CD8-positive, alpha-beta memory T cell (primary cell): ENCODE data around the gene SRD5A3. TPM values are rescaled to one million over a fixed set of nuclear protein-coding genes. Genes with fewer than 3 reads are reported as not detected.

Experiments
- CTCF ChIA-PET: fragments of 350-600 bp; sonication (Branson Sonifier 250); formaldehyde crosslinking; loops from one replicate; lab custom pipeline; 2021; ENCODE audit warnings: antibody characterized with exemption; lab: Charles Lee
- POLR2A ChIA-PET: fragments of 350-600 bp; sonication (Branson Sonifier 250); formaldehyde crosslinking; loops from one replicate; lab custom pipeline; 2021; ENCODE audit warnings: antibody characterized with exemption; lab: Charles Lee
- DNase-seq, 5 donors: peaks; one replicate each; pipeline versions ENCODE4 v3.0.0 to v3.0.0-alpha.2; 2020 to 2022; ENCODE audit warnings: mixed read lengths in 1 of 5
- H3K27ac ChIP-seq: one replicate; pipeline ENCODE4 v1.7.0; 2013; ENCODE audit warnings: low read depth, mild to moderate bottlenecking, low read length, moderate library complexity
- H3K27me3 ChIP-seq: 2 replicates; pipeline ENCODE4 v1.7.0; 2013; ENCODE audit warnings: low read length, mild to moderate bottlenecking; ENCODE audit not compliant: insufficient read depth, poor library complexity, severe bottlenecking
- H3K36me3 ChIP-seq: 2 replicates; pipeline ENCODE4 v1.7.0; 2013; ENCODE audit warnings: mild to moderate bottlenecking, low read length, moderate library complexity; ENCODE audit not compliant: insufficient read depth
- H3K4me1 ChIP-seq: 2 replicates; pipeline ENCODE4 v1.7.0; 2013; ENCODE audit warnings: mild to moderate bottlenecking, low read length, moderate library complexity; ENCODE audit not compliant: insufficient read depth
- H3K4me3 ChIP-seq: 2 replicates; pipeline ENCODE4 v1.7.0; 2013; ENCODE audit warnings: mild to moderate bottlenecking, low read length
- H3K9me3 ChIP-seq: 2 replicates; pipeline ENCODE4 v1.7.0; 2013; ENCODE audit warnings: mild to moderate bottlenecking, low read length
- H3K27ac Mint-ChIP-seq, 8 donors: one replicate each; pipeline ENCODE4 v1.8.0; 2020 to 2021; ENCODE audit warnings: mixed read lengths in 8 of 8, mild to moderate bottlenecking in 6 of 8, inconsistent platforms in 3 of 8, moderate library complexity in 3 of 8
- H3K27me3 Mint-ChIP-seq, 2 donors: one replicate each; pipeline ENCODE4 v1.8.0; 2020 to 2021; ENCODE audit warnings: mixed read lengths in 2 of 2, mild to moderate bottlenecking in 1 of 2, moderate library complexity in 1 of 2
- H3K36me3 Mint-ChIP-seq, 3 donors: one replicate each; pipeline ENCODE4 v1.8.0; 2020 to 2021; ENCODE audit warnings: mixed read lengths in 3 of 3, inconsistent platforms in 1 of 3, mild to moderate bottlenecking in 1 of 3
- H3K4me1 Mint-ChIP-seq, 3 donors: one replicate each; pipeline ENCODE4 v1.8.0; 2020 to 2021; ENCODE audit warnings: mixed read lengths in 3 of 3, inconsistent platforms in 1 of 3, mild to moderate bottlenecking in 1 of 3
- H3K4me3 Mint-ChIP-seq, 7 donors: one replicate each; pipeline ENCODE4 v1.8.0; 2020 to 2021; ENCODE audit warnings: mixed read lengths in 7 of 7, mild to moderate bottlenecking in 6 of 7, moderate library complexity in 4 of 7, inconsistent platforms in 2 of 7
- H3K9me3 Mint-ChIP-seq, 5 donors: one replicate each; pipeline ENCODE4 v1.8.0; 2020 to 2022; ENCODE audit warnings: mixed read lengths in 5 of 5, mild to moderate bottlenecking in 3 of 5, moderate library complexity in 2 of 5, inconsistent platforms in 1 of 5
- polyA plus RNA-seq: library from polyadenylated mRNA; unstranded; fragments of 300-500 nt; fragmentation: Illumina TruSeq; gene quantifications from one replicate; pipeline ENCODE4 v1.2.3, GENCODE V29; 2021
- total RNA-seq, 2 experiments: library from RNA; stranded (reverse); gene quantifications; one replicate each; pipeline ENCODE4 v1.2.3, GENCODE V29; 2021

The SRD5A3 gene
- total and polyA plus RNA-seq, 3 experiments from 2014 or later, result 17.4 to 23.9 (median 20.3) TPM

- Histone ChIP-seq H3K9me3 (no peaks in the 10 kb centered on the region), H3K4me3 (no peak overlapping the region), H3K27me3 (no peaks in the 10 kb centered on the region), H3K27ac (no peak overlapping the region), H3K36me3 (peaks cover 9% of the 10 kb centered on the region), H3K4me1 (no peaks in the 10 kb centered on the region)
- CTCF ChIA-PET, result interaction anchor here (1.0 to 1.3 kb wide), 2 partner anchors 70 to 130 kb away, joined by 3 to 4 read pairs; partner anchors contain the start of genes CLOCK and SRD5A3
- Mint-ChIP-seq H3K27ac (no peak overlapping the region), H3K9me3 (no peaks in the 10 kb centered on the region), H3K27me3 (no peaks in the 10 kb centered on the region), H3K36me3 (peaks cover 4 to 65% (median 9%) of the 10 kb centered on the region in 3 donors), H3K4me3 (no peak overlapping the region), H3K4me1 (peaks cover 8 to 28% (median 11%) of the 10 kb centered on the region in 3 donors)
- POLR2A ChIA-PET, result no interaction called here
- DNase-seq, result no peak
These were observed 70.1 kb downstream of the SRD5A3 start for GRCh38 chr4:55416176-55416575.

Other genes starting within 250 kb of the SRD5A3 start
- not detected for gene KDR, start 220.6 kb upstream of the SRD5A3 start, total RNA-seq
- not detected for gene KDR, start 220.6 kb upstream of the SRD5A3 start, polyA plus RNA-seq
- gene TMEM165, start 49.7 kb downstream of the SRD5A3 start, total RNA-seq, result 10 to 100 TPM; 69.1 to 76.5 TPM
- gene TMEM165, start 49.7 kb downstream of the SRD5A3 start, polyA plus RNA-seq, result 31.1 TPM
- gene CLOCK, start 200.7 kb downstream of the SRD5A3 start, total RNA-seq, result 10 to 100 TPM; 13.3 to 16.4 TPM
- gene CLOCK, start 200.7 kb downstream of the SRD5A3 start, polyA plus RNA-seq, result 4.5 TPM
- gene PDCL2, start 246.0 kb downstream of the SRD5A3 start, total RNA-seq, result not detected
- not detected for gene PDCL2, start 246.0 kb downstream of the SRD5A3 start, polyA plus RNA-seq